ENCODE measurements around the gene GRHPR. TPM values are rescaled to one million over a fixed set of nuclear protein-coding genes. Genes with fewer than 3 reads are reported as not detected.

The GRHPR gene
- total RNA-seq, 1 donor from 2014 or later = 131 TPM

- Histone ChIP-seq H3K27me3 (no peaks in the 10 kb centered on the region), H3K36me3 (no peaks in the 10 kb centered on the region), H3K4me1 (no peaks in the 10 kb centered on the region), H3K4me3 (no peak overlapping the region), H3K9me3 (no peaks in the 10 kb centered on the region), H3K27ac (no peak overlapping the region)
- intact Hi-C loops (cut with DNase I) = no loop called here
- DNase-seq (ENCODE audit: low spot score in 2 of 2) = no peak
- TF ChIP-seq, protein P1, sequence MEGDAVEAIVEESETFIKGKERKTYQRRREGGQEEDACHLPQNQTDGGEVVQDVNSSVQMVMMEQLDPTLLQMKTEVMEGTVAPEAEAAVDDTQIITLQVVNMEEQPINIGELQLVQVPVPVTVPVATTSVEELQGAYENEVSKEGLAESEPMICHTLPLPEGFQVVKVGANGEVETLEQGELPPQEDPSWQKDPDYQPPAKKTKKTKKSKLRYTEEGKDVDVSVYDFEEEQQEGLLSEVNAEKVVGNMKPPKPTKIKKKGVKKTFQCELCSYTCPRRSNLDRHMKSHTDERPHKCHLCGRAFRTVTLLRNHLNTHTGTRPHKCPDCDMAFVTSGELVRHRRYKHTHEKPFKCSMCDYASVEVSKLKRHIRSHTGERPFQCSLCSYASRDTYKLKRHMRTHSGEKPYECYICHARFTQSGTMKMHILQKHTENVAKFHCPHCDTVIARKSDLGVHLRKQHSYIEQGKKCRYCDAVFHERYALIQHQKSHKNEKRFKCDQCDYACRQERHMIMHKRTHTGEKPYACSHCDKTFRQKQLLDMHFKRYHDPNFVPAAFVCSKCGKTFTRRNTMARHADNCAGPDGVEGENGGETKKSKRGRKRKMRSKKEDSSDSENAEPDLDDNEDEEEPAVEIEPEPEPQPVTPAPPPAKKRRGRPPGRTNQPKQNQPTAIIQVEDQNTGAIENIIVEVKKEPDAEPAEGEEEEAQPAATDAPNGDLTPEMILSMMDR (IDR thresholded peaks at IDR 0.05) = no peak
These were observed 23.2 kb upstream of the GRHPR start for GRCh38 chr9:37399336-37399735.

DNA sequence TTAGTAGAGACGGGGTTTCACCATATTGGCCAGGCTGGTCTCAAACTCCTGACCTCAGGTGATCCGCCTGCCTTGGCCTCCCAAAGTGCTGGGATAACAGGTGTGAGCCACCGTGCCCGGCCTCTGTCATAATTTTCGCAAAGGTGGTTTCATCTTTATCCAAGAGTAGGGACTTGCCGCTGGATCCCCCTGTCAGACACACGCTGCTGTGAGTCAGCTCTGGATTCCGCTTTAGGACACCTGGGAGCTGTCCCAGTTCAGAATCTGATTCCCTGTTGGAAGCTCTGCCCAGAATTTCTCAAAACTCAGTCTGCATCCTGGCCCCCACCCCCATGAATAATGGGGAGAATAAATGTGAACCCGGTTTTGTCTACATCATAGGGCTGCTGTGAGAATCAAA, 17.9 kb upstream of the GRHPR start:
- no peak overlapping the region for H3K27ac ChIP-seq
- no peaks in the 10 kb centered on the region for H3K9me3 ChIP-seq
- no peaks in the 10 kb centered on the region for H3K27me3 ChIP-seq
- TF ChIP-seq, protein P1 (IDR thresholded peaks at IDR 0.05) = no peak
- intact Hi-C loops (cut with DNase I) = no loop called here
- no peak overlapping the region for H3K4me3 ChIP-seq
- no peaks in the 10 kb centered on the region for H3K4me1 ChIP-seq
- H3K36me3 ChIP-seq = no peaks in the 10 kb centered on the region
- DNase-seq (ENCODE audit: low spot score in 2 of 2) = no peak

DNA sequence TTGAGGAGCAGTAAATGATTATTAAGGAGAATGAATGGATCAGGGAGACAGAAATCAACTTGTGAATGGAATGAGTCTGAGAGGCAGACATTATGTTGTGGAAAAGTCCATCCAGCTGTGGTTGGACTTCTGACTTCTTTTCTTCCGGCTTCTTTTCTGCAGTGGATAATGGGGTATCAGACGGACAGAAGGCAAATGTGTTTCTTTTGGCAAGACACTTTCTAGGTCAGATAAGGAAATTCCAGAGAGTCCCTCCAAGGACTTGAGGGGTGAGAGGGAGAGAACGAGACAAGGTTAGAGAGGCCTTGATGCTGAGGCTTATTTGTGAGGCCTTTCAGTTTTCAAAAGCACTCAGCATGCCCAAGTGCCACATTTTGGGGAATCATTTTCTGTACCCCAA, 17.1 kb upstream of the GRHPR start:
- Histone ChIP-seq H3K27me3 (no peaks in the 10 kb centered on the region), H3K9me3 (no peaks in the 10 kb centered on the region), H3K4me1 (no peaks in the 10 kb centered on the region), H3K4me3 (no peak overlapping the region), H3K27ac (no peak overlapping the region), H3K36me3 (no peaks in the 10 kb centered on the region)
- intact Hi-C loops (cut with DNase I) = no loop called here
- TF ChIP-seq, protein P1 (IDR thresholded peaks at IDR 0.05) = no peak
- DNase-seq (ENCODE audit: low spot score in 2 of 2) = no peak

GRCh38 chr9:37405764-37406380, 16.6 kb upstream of the GRHPR start:
- intact Hi-C loops (cut with DNase I) = no loop called here
- DNase-seq (ENCODE audit: low spot score in 2 of 2) = no peak

DNA sequence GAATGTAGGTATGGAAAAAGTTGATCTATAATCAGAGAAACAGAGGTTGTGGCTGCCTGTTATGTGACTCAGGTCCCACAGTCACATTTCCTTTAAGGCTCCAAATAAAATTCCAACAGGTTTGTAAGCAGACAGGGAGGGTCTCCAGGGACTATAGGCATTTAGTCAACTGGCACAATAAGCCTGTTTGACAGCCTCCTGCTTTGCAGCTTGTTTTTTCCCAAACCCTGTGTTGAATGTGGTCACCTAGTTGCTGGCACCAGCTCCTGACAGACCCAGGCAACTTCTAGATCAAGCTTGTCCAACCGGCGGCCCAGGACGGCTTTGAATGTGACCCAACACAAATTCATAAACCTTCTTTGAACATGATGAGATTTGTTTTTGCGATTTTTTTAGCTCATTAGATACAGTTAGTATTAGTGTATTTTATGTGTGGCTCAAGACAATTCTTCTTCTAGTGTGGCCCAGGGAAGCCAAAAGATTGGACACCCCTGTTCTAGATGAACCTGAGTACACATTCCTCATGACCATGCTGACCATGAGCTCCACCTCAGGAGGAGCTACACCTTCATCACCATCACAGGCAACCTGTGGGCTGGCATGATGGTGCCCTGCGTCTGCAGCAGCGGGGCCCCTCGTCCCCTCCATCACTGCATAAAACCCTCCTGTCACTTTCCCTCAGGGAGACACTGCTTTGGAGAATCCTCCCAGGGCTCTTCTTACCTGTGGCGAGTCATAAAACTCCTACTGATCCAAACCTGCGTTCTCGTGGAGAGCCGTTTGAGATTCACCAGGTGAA, 15.7 kb upstream of the GRHPR start:
- no peak for DNase-seq (ENCODE audit: low spot score in 2 of 2)
- TF ChIP-seq, protein P1 (IDR thresholded peaks at IDR 0.05) = no peak

More at GRCh38 chr9:37405764-37406380, 16.6 kb upstream of the GRHPR start:
- no peak overlapping the region for H3K4me3 ChIP-seq
- H3K27me3 ChIP-seq = no peaks in the 10 kb centered on the region
- TF ChIP-seq, protein P1 (IDR thresholded peaks at IDR 0.05) = no peak
- no peak overlapping the region for H3K27ac ChIP-seq
- no peaks in the 10 kb centered on the region for H3K9me3 ChIP-seq
- no peaks in the 10 kb centered on the region for H3K36me3 ChIP-seq
- no peaks in the 10 kb centered on the region for H3K4me1 ChIP-seq

More for the DNA sequence above, 15.7 kb upstream of the GRHPR start:
- Histone ChIP-seq H3K4me3 (no peak overlapping the region), H3K4me1 (no peaks in the 10 kb centered on the region), H3K36me3 (no peaks in the 10 kb centered on the region), H3K9me3 (no peaks in the 10 kb centered on the region), H3K27me3 (no peaks in the 10 kb centered on the region), H3K27ac (no peak overlapping the region)
- intact Hi-C loops (cut with DNase I) = no loop called here

All from ascending aorta (tissue), 2 donors.